Tongue (tissue), 2 donors: ENCODE data around the gene SPATA46. TPM values are rescaled to one million over a fixed set of nuclear protein-coding genes. Genes with fewer than 3 reads are reported as not detected.

Source experiments
- DNase-seq: peaks from one replicate; pipeline ENCODE4 v3.0.0-alpha.2; 2015
- total RNA-seq: library from RNA; depleted of rRNA; stranded (reverse); fragments of >200 nt; gene quantifications from one replicate; pipeline ENCODE4 v1.2.3, GENCODE V29; 2014

SPATA46 gene
- total RNA-seq, 1 donor from 2014 or later: not detected

DNA sequence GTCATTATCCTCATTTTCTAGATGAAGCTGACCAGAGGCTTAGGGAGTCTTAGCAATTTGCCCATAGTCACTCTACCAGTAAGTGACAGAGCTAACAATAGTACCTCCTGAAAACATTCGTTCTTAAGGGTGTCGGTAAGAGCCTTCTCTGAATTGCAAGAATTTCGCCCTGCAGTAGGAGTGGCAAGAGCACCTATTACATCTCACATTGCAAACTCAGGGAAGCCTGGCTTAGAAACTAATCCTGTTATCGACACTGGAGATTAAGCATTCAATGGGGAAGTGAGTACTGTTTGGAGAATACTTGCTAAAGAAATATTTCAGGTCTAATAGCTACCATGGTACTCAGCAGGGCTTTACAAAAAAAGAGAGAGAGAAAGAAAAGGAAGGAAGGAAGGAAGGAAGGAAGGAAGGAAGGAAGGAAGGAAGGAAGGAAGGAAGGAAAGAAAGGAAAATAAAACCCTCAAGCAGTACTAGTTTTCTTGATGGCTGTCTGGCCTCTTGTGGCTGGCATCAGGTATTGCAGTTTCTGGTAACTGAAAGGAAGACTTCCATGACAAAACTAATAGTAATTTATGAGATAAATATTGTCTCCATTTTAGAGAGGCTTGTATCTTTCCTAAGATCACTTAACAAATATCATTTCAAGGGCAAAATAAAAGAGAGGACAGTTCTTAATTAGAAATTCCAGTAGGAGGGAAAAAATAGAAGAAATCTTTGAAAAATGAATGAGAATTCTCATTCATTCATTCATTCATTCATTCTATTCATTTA, 15.3 kb upstream of the SPATA46 start:
- peak; percentile 66 for DNase-seq

DNA sequence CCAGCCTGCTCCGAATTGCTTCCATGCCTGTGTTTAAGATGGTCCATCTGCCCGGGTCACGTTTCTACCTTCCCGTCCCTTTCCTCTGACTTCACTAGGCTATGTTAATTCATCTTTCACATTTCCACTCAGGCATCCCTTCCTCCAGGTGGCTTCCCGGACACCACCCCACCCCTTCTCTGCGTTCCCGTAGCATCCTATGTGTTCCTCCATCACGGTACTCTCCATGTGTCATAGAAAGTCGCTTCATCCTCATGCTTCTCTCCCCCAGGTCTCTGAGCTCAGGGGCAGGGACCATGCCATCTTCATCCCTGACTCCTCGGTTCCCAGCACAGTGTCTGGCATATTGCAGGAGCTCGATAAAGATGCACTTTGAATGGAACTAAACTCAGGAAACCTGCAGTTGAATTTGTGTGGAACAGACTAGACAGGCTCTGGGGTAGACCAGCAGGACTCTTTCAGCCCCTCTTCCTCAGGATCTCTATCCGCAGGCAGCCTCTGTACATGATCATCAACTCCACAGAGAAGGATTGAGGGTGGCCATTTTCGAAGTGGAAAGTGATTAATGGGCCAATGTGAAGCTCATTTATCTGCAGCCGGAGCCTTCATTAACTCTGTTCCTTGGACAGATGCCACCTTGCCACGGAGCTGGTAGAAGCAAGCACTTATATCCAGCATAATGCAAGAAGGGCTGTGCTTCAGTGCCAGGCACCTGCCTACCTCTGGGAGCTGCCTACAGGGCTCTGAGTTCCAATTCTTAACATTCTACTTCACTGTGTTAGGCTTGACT, 13.9 kb upstream of the SPATA46 start:
- no peak for DNase-seq

DNA sequence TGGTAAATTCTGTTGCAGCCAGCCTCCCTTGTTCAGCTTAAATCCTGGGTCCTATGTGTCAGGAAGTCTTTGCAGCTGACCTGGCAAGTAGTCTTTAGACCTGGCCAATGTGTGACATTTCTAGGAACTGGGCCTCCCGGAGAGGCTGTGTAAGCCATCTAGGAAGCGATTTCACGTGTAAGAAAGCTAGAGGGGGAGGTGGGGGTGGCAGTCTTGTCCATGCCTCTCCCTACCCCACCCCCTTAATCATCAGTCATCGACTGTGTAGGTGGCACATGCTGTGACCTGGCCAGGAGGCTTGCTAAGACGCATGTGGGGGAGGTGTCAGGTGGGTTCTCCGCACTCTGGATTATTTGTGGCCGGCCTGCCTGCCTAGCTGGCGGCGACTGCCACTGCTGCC, 13.3 kb upstream of the SPATA46 start:
- DNase-seq: no peak

DNA sequence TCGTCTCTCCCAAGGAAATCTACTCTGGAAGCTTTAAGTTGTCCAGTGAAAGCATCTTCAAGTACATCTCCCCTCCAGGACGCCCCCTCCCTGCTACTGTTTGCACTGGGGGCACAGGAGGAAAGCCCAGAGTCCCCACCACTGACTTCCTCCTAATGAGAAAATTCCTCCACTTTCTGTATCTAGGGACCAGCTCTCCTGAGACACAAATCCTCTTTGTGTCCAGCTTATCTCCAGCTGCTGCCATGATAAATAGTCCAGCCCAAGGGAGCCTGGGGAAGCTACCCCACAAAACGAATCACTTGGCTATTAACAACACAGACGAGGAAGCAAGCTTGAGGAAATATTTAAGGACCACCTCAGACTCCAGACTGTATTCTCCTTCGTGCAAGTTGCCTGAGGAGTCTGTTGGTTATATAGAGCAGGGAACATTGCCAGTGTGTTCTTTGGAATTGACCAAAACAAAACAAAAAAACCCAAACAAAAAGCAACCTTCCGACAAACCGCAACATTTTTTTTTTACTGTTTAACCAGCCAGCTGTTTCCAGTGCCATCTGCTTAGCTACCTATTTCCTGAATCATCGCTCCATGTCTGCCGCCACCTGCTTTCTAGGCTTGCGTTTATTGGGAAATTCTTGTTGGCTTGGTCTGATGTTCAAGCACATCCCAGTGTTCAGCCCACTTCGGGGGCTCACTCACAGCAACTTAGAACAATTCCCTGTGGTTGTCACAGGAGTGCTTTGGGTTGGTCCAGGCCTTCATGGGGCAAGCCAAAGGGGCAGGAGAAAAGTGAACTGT, 12.6 kb upstream of the SPATA46 start:
- DNase-seq: no peak

DNA sequence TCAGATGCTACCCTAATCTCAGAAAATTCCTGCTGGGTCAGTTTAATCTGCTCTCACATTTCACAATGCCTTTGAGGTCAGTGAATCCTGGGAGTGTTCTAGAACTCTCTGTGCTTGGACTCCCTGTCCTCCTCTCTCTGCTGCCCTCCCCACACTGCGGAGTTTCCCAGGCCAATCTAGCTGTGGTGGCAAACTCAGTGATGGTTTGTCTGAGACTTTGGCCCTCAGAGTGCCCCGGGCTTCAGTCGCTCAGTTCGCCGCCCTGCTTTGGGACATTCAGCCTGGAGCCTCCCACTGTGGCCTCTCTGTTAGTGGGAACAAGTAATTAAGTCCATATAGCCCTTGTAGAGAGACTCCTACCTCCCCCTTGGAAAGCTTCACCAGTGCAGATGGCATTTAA, 12.0 kb upstream of the SPATA46 start:
- no peak for DNase-seq

DNA sequence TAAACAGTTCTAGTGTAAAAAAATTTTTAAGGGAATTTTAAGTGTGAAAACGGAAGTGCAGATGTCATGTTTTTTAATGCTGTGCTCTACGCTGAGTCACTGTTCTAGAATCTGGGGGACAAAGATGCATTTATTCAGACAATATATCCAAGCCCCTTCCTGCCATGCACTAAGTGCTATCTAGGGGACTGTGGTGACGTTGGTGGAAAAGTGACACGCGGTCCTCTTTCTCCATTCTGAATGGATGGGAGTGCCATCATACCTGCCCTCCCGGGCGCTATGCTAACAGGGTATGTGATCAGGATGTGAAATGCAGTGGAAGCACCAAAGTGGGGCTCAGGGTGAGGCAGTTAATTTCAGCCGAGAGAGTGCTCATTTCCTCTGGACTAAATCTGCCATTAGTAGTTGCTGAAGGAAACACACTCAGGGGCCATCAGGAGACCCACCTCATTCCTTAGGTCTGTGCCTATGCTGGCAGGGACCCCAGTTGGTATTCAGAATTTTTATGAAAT, 11.5 kb upstream of the SPATA46 start:
- DNase-seq: no peak

DNA sequence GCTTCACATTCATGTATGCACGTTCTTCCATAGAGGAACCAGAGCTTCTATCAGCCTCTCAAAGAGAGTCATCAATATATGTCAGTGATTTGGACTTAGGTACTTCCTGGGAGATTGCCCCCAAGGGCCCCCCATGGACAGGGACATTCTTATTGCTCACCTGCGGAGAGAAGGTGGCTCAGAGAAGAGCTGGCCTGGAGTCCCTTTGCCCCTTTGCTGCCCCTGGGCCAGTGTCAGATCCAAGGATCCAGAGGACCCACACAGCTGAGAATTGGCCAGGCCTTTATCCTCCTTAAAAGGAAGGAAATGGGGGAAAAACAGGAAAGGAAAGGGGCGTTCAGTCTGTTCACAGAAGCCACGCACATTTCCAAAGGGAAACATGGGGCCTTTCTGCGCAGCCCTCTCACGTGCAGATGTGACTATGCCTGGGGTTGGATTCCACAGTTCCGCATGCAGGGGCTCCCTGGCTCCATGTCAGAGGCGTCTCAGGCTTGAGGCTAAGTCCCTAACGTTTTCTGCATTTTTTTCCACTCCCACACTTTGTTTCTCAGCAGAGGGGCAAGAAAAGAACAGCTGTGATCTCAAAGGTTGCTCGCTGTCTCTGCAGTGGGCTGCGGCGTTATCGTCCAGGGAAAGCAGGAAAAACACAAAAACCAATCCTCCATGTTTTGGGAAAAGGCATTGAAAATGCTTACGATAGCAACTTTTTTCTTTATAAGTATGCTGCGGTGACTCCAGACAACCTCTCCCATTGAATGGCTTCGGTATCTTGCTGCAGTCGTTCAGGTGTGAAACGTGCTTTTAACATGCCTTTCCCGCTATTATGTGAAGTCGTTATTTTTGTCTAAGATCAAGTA, 10.8 kb upstream of the SPATA46 start:
- DNase-seq: no peak

DNA sequence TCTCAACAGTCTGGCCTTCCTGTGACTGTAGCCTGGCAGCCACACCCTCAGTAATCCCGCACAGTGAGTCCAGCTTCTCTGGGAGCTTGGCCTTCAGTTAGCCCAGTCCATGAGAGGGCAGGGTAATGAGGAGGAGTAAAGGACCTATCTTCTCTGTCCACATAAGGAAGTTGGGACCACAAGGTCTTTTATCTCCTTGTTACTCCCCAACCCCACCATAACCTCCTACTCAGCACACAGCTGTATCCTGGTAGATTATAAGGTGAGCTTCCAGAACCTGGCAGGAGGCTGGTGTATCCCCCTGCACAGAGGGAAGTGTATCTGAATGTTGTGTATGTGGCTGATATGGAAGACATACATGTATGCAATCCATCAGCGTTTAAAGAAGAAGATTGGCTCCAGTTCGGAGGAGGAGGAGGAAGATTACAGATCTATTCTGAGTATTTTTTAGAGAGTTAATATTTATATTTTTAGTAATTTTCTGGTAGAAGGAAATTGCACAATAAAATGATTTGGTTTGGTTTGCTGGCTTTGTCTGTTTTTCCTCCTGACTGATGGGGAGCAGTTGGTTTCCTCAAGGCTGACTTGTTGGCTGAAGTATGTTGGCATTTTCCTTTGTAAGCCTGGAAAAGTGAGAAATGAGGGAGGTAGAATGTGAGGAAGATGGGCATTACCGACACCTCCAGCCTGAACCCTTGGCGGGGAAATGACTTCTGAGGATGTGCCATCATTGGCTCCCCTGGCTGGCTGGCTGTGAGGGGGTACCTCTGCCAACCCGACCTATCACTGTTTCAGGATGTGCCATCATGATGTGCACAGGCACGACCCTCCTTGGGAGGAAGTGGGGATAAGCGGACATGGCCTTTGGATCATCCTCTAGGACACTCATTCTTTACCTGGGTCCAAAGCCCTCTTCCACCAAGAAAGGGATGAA, 9.9 kb upstream of the SPATA46 start:
- DNase-seq: no peak

DNA sequence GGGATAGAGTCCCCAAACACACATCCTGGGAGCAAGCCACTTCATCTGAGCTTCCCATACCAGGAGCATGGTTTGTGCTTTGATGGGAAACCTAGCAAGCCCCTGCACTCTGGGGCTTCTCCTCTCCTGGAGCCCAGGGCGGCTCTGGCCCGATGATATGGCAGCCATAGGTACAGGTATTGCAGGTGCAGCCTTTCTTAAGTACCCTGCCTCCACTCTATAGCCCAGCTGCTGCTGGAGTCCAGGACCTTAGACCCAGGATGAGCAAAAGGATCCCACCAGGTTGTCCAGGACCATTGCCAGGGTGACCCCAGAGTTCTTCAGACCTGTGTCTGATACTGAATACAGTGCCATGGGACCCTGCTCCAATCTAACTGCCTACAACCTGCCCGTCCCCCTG, 9.0 kb upstream of the SPATA46 start:
- no peak for DNase-seq

DNA sequence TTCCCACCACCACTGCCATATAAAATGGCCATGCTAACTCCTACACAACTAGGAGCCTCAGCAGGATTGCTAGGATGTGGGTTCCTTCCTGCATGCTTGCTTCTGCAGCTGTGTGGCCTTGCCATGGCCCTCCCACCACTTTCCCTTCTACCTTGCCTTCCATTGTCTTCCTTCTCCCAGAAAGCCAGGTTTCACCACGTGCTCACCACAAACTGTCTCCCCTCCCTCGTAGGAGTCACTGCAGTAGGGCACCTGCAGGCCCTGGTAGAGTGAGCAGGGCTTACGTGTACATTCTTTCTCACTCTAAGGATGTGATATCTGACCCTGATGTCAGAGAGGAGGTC, 8.6 kb upstream of the SPATA46 start:
- no peak for DNase-seq

DNA sequence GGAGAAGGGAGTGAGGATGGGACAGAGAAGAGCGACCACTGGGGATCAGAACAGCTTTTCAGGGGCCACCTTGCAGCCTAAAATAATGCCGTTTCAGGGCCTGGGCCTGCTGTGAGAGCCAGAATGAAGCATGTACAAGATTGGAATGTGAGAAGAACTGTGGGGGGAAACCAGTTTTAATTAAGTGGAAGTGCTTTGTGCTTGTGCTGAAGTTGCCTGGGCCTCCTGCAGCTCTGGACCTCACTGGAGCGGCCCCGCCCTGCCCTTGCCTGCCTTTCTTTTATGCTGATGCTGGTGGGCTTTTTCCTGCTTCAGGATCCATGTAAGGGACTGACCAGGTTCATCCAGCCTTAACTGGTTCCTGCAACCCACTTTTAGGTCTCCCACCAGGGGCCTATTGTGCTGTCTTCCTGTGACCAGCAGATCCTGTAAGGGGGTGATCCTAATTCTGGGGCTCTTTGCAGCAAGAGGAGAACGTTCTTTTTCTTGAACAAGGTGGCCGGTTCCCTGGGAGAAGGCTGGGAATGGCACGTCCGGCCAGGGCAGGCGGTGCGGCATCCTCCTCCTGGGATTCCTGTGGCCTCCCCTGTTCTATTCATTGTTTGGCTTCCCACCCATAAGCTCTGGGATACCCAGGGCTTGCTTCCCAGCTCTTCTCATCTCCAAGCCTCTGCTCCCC, 8.1 kb upstream of the SPATA46 start:
- DNase-seq: no peak

DNA sequence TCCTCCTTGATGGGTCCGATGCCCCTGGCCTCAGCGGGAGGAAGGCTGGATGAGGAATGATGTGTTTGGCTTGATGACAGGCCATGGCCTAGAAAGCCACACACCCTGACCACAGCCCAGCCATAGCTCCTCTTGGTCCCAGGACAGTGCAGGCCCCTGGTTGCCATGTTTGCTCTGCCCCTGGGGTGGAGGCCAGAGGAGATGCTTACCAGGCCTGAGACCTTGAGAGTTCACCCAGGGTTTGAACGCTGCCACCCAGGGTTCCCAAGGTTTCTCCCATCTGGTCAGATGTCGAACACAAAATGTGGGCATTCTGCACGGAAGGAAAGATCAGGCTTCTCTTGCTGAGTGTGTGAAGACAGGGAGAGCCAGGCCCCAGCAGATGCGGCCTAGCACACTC, 7.5 kb upstream of the SPATA46 start:
- DNase-seq: no peak

DNA sequence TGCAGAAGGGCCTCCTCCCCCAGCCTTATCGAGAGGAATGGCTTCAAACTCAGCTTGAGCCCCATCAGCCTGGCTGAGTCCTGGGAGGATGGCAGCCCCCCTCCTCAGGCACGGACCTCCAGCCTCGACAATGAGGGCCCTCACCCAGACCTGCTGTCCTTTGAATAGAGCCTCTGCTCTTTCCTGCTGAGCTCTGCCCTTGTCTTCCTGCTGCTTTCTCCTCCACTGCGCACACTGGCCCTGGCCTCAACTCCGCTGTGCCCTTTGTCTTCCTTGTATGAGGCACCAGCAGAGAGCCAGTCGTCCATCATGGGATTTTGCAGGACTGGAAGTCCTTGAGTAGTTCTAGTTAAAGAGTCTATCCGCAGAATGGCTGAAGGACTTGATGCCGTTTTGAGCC, 6.9 kb upstream of the SPATA46 start:
- DNase-seq: no peak

DNA sequence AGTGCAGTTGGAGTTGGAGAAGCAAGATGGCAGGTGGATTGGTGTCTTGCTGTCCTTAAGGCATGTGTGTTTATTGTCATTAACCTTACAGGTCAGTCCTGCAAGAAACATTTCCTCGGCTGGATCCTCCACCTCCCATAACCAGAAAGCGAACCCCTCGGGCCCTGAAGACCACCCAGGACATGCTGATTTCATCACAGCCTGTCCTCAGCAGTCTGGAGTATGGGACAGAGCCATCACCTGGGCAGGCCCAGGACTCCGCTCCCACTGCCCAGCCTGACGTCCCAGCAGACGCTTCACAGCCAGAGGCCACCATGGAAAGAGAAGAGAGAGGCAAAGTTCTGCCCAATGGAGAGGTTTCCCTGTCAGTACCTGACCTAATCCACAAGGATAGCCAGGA, 6.4 kb upstream of the SPATA46 start:
- no peak for DNase-seq

DNA sequence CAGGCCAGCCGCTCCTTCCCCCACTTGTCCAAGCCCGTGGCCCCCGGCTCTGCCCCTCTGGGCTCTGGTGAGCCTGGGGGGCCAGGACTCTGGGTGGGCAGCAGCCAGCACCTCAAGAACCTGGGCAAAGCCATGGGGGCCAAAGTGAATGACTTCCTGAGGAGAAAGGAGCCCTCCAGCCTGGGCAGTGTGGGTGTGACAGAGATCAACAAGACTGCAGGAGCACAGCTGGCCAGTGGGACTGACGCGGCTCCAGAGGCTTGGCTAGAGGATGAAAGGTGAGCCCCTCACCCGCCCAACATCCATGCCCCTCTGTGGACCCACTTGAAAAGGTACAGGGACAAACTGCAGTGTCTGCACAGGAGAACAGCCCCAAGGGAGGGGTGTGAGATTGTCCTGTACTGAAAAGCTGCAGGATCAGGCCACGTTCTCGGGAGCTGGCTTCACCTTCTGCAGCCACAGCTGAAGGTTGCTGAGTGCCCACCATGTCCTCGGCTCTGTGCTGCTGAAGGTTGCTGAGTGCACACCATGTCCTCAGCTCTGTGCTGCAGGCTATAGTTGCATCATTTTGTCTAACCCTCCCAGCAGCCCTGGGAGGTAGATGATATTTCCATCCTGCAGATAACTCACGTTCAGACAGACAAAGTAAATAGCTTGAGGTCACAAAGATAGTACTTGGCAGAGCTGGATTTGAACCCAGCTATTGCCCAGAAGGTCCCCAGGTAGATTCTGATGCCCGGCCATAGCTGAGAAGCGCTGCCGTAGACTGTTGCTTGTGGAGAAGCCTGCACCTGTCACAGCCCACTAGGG, 5.5 kb upstream of the SPATA46 start:
- DNase-seq: no peak

DNA sequence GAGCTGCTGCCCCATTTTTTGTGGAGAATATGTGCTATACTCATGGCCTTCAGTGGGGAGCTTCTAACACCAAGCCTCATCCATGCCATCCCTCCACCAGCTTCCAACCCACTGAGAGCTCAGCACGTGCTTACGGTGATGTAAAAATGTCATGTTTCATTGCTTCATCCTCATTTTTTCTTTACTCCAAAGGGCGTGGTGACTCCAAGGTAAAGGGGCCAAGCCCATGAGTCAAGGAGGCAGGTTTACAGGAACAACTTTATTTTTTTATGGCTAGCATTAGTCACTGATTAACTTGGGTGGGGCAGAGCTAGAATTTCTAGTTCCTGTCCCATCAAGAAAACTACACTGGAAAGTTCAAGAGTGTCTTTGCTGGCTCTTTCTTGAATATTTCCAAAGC, 4.7 kb upstream of the SPATA46 start, which contains the start of gene C1orf226:
Gene C1orf226 (plus strand): TSS at position 346 of the 400 bp plus-strand sequence. CDS start 174 bp downstream, outside the sequence.
- no peak for DNase-seq

DNA sequence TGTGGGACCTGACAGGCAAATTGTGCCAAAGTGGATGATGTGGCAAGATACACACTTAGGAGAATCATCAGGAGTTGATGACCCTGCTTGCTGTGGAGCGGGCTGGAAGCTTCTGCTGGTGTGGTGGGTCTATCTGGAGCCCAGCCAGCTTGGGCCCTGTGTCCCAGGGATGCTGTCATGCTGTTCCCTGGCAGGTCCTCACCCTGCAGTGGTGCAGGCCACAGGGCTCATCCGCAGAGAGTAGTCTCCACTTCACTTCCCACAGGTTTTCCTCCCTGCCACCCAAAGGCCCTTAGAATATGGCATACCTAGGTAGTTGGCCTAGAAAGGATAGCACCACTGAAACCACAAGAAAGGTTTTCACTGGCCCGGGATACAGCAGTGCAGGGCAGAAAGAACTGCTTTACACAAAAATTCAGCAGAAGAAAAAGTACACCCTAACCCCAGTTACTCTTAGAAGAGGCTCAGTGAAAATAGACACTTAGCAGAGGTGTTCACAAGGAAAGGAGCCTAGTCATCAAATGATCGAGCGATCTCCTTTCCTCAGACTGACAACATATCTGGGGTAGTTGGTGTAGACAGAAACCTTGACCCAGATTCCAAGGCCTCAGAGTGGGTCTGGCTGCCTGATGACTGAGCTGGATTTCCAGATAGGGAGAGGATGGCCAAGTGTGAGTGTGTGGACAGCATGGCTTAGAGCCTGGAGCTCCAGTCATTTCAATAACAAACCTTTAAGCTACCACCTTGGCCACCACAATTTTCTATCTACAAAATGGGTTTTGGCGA, 3.6 kb upstream of the SPATA46 start:
- no peak for DNase-seq

DNA sequence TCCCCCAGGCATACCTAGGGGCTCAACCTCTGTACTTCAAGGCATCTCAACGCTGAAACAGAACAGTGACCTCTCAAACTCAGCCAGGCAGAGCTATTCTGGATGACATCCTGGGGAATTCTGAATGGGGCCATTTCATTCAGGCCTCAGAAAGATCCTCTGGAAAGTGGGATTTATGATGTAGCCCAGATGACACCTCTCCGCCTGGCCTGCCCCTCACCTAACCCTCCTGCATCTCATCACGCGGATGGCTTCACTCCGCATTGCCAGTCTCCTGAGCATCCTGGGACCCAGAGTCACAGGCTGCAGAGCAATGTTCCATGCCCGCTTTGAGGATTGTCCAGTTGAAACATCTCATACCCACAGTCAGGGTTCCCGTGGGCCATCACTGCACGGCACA, 1.2 kb downstream of the SPATA46 start:
- no peak for DNase-seq
